Stimulated activated naive CD8-positive, alpha-beta T cell treated with anti-CD3 and anti-CD28 coated beads, Interleukin-15, amount 100 ng/mL, for 72 hours (primary cell): ENCODE data around the gene FANCC.

Experiments
- ATAC-seq: fragments of 150-1000 bp; cut with Tn5 transposase; 2 replicates; pipeline ENCODE4 v1.10.0; 2021; ENCODE audit warnings: mild to moderate bottlenecking, moderate library complexity
- DNase-seq, 2 donors: peaks; one replicate each; pipeline ENCODE4 v3.0.0; 2021 to 2022
- H3K27ac Mint-ChIP-seq, 2 donors: one replicate each; pipeline ENCODE4 v1.8.0; 2022; ENCODE audit warnings: mild to moderate bottlenecking in 2 of 2, mixed read lengths in 2 of 2, moderate library complexity in 2 of 2
- H3K27me3 Mint-ChIP-seq: one replicate; pipeline ENCODE4 v1.8.0; 2022; ENCODE audit warnings: mixed read lengths
- H3K4me1 Mint-ChIP-seq: one replicate; pipeline ENCODE4 v1.8.0; 2022; ENCODE audit warnings: mild to moderate bottlenecking, mixed read lengths
- H3K4me3 Mint-ChIP-seq, 2 donors: one replicate each; pipeline ENCODE4 v1.8.0; 2022; ENCODE audit warnings: mild to moderate bottlenecking in 2 of 2, mixed read lengths in 2 of 2, moderate library complexity in 1 of 2
- H3K9me3 Mint-ChIP-seq, 2 donors: one replicate each; pipeline ENCODE4 v1.8.0; 2022; ENCODE audit warnings: mixed read lengths in 2 of 2

FANCC gene

DNA sequence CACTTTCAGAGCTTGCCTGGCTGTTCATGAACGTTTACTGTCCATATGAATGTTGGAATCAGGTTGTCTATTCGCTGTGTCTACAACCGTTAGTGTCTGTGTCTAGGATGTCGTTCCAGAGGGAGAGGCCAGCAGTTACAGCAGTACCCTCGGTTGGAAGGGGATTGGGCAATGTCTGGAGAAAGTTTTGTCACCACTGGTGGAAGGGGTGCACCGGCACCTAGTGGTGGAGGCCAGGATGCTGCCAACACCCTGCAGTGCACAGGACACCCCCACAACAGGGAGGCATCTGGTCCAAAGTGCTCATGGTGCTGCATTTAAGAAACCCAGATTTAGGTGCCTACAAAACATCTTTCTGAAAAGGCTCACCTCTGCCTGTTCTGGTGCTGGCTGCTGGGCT, 220.7 kb downstream of the FANCC start:
- Mint-ChIP-seq H3K4me1 (peaks cover 14% of the 10 kb centered on the region), H3K9me3 (no peaks in the 10 kb centered on the region), H3K27ac (no peak overlapping the region), H3K4me3 (no peak overlapping the region), H3K27me3 (peaks cover 1% of the 10 kb centered on the region)
- DNase-seq (no peak), ATAC-seq (peak; percentile 18)

DNA sequence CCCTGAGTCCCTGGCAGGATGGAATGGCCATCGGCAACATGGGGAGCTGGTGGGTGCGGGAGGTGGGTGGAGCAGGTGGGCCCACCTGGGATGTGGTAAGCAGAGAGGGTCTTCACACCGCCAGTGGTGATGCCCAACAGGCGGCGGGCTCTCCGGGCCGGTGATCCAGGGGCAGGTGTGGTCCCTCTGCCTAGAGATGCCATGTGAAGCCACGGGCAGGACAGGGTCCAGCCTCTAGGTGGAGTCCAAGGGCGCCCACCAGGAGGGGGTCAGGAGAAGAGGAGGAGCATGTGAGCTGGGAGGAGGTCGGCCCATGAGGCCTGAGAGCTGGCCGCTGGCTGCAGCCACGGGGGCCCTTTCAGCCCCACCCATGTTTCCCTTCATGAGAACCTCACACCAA, 221.1 kb downstream of the FANCC start:
- DNase-seq (no peak), ATAC-seq (peak; percentile 4)
- Mint-ChIP-seq H3K9me3 (no peaks in the 10 kb centered on the region), H3K4me1 (peaks cover 18% of the 10 kb centered on the region), H3K27me3 (peaks cover 6% of the 10 kb centered on the region), H3K27ac (no peak overlapping the region), H3K4me3 (no peak overlapping the region)

- no peaks in the 10 kb centered on the region for H3K9me3 Mint-ChIP-seq
- peaks cover 21% of the 10 kb centered on the region for H3K4me1 Mint-ChIP-seq
- no peak overlapping the region for H3K4me3 Mint-ChIP-seq
- peak overlapping the region in 1 of 2 donors; percentile 12 for H3K27ac Mint-ChIP-seq
- ATAC-seq (no peak), DNase-seq (no peak)
- peaks cover 6% of the 10 kb centered on the region for H3K27me3 Mint-ChIP-seq
Observed at GRCh38 chr9:95095641-95096355, 221.7 kb downstream of the FANCC start.

GRCh38 chr9:95094002-95094401, 223.5 kb downstream of the FANCC start:
- ATAC-seq, result no peak
- H3K4me1 Mint-ChIP-seq, result peaks cover 27% of the 10 kb centered on the region
- peak overlapping the region in 1 of 2 donors; percentile 55 for H3K27ac Mint-ChIP-seq
- H3K4me3 Mint-ChIP-seq, result no peak overlapping the region
- DNase-seq, result no peak
- no peaks in the 10 kb centered on the region for H3K9me3 Mint-ChIP-seq
- H3K27me3 Mint-ChIP-seq, result peaks cover 6% of the 10 kb centered on the region

- Mint-ChIP-seq H3K4me1 (peaks cover 27% of the 10 kb centered on the region), H3K27ac (no peak overlapping the region), H3K4me3 (no peak overlapping the region), H3K9me3 (no peaks in the 10 kb centered on the region), H3K27me3 (peaks cover 6% of the 10 kb centered on the region)
- DNase-seq, result no peak
- ATAC-seq, result no peak
Observed at GRCh38 chr9:95093586-95093985, 223.9 kb downstream of the FANCC start.

DNA sequence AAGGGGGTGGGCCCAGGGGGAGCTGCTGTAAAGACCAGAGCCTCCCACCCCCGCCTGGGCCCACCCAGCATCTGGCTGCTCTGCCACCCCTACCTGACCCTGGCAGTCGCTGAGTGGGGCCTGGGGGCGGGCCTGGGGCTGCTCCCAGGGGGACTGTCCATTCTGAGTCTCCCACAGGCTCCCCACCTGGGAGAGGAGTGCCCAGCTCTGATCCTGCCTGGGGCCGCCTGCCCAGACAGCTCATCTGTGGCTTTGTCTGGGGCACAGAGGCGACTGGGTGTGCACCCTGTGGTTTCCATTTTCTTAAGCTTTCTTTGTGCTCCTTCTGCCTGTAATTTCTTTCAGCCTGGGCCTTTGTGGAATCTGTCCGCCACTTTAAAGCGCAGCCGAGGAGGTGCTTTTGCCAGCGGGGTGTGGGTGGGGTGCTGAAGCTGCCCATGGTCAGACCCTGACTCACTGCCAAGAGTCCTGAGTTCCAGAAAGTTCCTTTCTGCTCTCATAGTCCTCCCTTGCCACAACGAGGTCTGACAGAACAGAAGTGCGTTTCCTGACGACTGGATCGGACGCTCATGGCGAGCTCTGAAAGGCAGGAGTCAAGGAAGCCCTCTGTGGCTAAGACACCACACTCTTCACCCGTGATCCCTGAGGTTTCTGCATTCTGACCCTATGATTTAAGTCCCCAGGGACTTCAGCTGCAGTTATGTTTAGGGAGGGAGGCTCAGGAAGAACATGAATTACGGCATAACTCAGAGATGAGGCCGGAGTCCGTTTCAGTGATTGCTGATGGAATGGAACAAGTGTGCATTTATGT, 225.0 kb downstream of the FANCC start:
- H3K27me3 Mint-ChIP-seq, result peaks cover 6% of the 10 kb centered on the region
- peaks cover 27% of the 10 kb centered on the region for H3K4me1 Mint-ChIP-seq
- DNase-seq (no peak), ATAC-seq (peak; percentile 47)
- H3K27ac Mint-ChIP-seq, result peak overlapping the region in 1 of 2 donors; percentile 72
- H3K4me3 Mint-ChIP-seq, result no peak overlapping the region
- H3K9me3 Mint-ChIP-seq, result no peaks in the 10 kb centered on the region

DNA sequence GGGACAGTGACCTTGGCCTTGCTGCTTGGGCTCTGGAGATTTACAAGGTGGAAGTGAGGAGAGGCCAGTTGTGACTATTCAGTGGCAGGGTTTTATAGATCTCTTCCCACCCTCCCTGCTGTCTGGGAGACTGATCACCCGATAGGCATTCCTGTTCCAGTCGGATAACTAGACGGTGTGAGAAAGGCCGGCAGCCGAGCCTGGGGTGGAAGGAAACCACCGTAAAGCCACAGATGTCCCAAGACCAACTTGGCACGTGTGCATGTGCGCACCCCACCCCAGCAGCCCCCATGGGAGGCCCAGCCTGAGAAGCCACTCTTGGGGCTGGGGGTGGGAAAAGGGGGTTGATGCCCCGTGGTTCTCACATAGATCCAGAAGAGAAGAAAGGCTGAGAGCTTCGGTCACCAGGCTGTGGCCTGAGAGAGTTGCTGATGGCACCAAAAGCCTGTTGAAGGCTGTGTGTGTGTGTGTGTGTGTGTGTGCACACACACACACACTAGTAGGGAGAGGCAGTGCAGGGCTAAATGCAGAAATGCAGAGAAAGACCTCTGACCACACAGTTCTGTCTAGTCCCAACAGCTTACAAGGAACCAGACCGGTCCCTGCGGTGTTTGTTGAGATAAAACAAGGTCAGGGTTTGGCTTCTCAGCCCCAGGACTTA, 225.8 kb downstream of the FANCC start:
- ATAC-seq (peak; percentile 11), DNase-seq (no peak)
- Mint-ChIP-seq H3K4me1 (peaks cover 27% of the 10 kb centered on the region), H3K4me3 (no peak overlapping the region), H3K9me3 (no peaks in the 10 kb centered on the region), H3K27ac (no peak overlapping the region), H3K27me3 (peaks cover 6% of the 10 kb centered on the region)

DNA sequence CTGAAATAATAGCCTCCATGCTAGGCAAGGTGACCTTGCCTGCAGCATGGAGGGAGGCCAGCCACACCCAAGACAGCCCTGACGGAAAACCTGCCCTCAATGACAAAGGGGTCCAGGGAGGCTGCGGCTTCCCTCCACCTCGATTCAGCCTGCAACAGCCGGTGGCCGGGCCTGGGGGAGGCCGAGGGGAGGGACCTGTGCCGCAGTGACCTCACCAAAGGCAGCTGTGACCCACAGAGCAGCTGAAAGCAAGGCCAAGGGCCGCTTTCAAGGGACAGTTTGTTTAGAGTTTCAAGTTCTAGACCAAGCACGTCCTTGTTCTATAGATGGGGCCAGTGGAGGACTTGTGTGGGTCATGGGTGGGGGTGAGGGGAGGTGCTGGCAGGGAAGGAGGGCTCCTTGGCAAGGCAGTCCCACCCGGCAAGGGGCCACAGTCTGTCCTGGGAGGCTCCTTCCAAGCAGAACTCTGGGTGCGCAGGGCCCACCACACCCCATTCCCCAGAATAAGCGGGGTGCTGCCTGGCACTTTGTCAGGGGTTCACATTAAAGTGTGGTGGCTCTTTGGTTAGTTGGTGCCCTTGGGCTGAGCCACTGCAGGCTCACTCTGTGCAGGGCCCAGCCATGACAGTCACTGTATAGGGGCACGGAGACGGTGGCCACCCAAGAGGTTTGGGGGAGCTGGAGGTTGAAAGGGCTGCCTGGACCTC, 226.5 kb downstream of the FANCC start:
- no peak for DNase-seq
- H3K4me1 Mint-ChIP-seq, result peaks cover 27% of the 10 kb centered on the region
- ATAC-seq, result no peak
- H3K4me3 Mint-ChIP-seq, result no peak overlapping the region
- H3K27ac Mint-ChIP-seq, result no peak overlapping the region
- peaks cover 6% of the 10 kb centered on the region for H3K27me3 Mint-ChIP-seq
- no peaks in the 10 kb centered on the region for H3K9me3 Mint-ChIP-seq

DNA sequence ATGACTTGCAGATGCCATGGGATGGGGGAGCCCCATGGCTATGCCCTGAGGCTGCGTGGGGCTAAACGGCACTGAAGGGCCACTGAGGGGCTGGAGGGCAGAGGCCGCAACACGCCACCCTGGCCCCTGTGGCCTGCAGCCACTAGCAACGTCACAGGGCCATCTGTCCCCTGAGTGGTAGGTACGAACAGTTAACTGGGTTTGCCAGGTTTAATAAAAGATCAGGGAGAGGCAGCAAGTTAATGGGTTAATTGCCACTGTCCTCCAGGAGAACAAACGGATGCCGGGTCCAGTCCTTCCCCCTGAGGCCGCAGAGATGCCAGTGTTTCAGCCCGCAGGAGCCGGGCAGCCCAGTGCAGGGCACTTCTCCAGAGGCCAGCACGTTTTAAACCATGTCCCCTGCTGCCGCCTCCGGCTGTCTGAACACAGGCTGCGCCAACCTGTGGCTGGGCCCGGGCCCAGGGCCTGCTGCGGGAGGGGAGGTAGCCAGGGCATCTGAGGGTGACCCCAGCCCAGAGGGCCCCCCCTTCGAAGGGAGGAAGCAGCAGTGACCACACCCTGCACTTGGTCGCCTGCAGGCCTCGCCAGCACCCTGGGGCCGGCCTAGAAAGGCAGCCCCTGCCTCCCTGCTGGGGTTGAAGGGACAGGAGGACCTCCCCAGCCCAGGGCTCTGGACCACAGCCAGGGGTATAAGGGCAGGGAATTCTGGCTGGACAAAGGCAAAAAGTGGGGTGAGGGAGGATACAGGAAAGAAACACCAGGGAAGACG, 227.3 kb downstream of the FANCC start:
- Mint-ChIP-seq H3K4me1 (peaks cover 27% of the 10 kb centered on the region), H3K4me3 (no peak overlapping the region), H3K9me3 (no peaks in the 10 kb centered on the region), H3K27ac (peak overlapping the region in 1 of 2 donors; percentile 36), H3K27me3 (peaks cover 6% of the 10 kb centered on the region)
- DNase-seq (no peak), ATAC-seq (no peak)

DNA sequence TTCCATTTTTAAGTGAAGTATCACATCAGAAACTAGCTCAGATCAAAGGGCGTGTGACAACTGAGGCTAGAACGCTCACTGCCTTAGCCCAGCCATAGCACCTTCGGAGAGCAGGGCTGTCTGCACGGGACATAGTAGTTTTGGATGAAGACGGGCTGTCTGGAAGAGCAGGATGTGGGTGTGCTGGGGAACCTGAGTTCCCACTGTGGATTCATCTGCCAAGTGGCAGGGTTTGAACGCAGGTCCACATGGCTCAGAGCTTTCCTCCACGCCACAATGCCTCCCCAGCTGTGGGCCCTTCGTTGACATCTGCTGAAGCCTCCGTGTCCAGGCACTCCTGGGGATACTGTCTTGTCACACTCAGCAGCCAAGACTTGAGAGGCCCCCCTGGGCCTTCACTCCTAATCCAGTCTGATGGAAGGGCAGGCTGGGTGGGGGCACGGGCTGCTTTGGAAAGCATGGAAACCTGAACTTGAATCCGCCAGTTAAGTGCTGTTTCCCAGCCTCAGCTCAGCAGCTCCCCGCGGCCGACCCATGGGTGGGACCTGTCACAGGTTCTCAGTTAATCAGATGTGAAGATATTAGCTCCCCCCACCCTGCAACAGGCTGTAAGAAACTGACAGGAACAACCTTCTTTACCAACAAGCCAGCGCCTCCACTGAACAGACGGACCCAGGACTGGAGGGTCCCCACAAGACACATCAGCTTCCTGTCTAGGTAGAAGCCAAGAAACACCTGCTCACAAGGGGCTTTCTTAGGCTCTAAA, 228.1 kb downstream of the FANCC start:
- ATAC-seq, result no peak
- Mint-ChIP-seq H3K4me3 (no peak overlapping the region), H3K27me3 (peaks cover 6% of the 10 kb centered on the region), H3K4me1 (peaks cover 27% of the 10 kb centered on the region), H3K9me3 (no peaks in the 10 kb centered on the region), H3K27ac (peak overlapping the region in 1 of 2 donors; percentile 36)
- no peak for DNase-seq

- Mint-ChIP-seq H3K9me3 (no peaks in the 10 kb centered on the region), H3K27ac (peak overlapping the region in 1 of 2 donors; percentile 36), H3K4me3 (no peak overlapping the region), H3K4me1 (peaks cover 27% of the 10 kb centered on the region), H3K27me3 (peaks cover 6% of the 10 kb centered on the region)
- DNase-seq (no peak), ATAC-seq (no peak)
Observed at GRCh38 chr9:95088421-95089161, 228.9 kb downstream of the FANCC start.

DNA sequence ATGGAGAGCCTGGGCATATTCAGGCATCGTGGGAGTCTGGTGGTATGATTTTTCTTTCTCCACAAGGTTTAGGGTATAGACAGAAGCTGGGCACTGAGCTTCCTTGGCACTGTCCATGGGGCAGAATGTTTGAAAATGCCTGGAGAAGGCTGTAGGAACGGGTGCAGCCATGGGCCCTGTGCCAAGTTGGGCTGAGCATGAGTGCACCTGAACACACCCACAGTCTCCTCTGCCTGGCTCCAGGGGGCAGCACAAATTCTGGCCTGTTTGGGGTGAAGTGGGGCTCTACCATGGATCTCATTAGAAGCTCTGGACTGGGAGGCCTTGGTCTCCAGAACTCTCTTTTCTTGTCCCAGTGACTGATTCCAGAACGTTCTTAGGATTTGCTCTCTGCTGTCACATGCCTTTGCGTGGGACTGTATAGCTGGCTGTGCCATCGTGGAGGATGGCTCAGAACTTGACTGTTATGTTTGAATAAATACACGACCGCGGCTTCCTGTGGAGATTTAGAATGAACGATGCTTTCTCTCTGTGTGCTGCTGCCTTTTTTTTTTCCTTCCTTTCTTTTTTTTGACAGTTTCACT, 229.8 kb downstream of the FANCC start:
- no peak for DNase-seq
- peaks cover 22% of the 10 kb centered on the region for H3K4me1 Mint-ChIP-seq
- peaks cover 6% of the 10 kb centered on the region for H3K27me3 Mint-ChIP-seq
- H3K9me3 Mint-ChIP-seq, result no peaks in the 10 kb centered on the region
- no peak overlapping the region for H3K4me3 Mint-ChIP-seq
- no peak for ATAC-seq
- no peak overlapping the region for H3K27ac Mint-ChIP-seq

DNA sequence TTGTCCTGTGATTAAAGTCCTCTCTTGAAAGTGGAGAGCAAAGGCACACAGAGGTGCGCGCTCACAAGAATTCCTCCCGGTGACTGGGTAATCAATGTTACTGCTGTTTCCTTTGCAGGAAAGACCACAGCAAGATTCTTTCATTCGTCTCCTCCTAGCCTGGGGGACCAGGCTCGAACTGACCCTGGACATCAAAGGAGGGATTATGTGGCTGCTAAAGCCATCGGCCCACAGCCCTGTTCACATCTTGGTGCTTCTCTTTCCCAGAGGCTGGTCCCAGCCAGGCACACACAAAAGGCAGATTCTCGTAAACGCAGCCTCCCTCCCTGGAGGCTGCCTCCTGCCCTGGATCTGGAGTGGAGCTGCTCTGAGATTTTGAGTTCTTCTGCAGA, 230.9 kb downstream of the FANCC start:
- ATAC-seq, result no peak
- no peak for DNase-seq
- Mint-ChIP-seq H3K27me3 (peaks cover 2% of the 10 kb centered on the region), H3K4me1 (peaks cover 10% of the 10 kb centered on the region), H3K27ac (no peak overlapping the region), H3K4me3 (no peak overlapping the region), H3K9me3 (no peaks in the 10 kb centered on the region)
